ENCODE results near the gene CCDC51.

CCDC51 gene

GRCh38 chr3:48432411-48433371 is 7.2 kb downstream of the CCDC51 start:
- no peak for DNase-seq

DNA sequence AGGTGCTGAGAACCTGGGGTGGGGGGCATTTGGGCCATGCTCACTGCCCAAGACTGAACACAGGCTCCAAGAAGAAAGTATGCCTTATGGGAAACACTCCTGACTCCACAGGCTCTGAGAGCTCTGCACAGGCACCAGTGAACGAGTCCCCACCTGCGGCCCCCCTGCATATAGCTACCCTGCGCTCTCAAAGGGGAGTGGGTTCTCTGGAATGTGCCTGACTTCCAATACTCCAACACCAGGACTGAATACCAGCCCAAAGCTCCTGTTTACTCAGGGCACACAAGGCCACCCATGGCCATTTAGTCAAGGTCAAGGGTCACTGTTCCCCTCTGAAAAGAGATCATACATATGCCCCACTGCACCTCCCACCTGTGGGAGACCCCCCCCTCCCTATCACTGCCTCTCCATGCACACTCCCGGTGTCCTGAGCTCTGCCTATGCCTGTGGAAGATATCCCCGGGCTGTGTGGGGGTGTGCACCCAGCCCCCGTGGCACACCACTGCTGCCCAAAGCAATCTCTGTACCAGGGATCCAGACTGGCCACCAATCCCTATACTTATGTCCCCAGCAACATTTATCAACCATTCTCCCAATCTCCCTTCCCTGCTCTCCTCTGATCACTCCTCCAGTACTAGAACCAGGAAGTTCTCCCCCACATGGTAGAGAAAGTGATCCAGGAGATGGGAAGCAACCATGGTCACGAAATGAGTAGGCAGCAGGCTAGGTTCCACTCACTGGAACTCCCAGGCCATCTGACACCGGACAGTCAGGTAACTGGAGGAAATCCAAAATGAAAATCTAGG is 8.5 kb downstream of the CCDC51 start:
- DNase-seq, result no peak

DNA sequence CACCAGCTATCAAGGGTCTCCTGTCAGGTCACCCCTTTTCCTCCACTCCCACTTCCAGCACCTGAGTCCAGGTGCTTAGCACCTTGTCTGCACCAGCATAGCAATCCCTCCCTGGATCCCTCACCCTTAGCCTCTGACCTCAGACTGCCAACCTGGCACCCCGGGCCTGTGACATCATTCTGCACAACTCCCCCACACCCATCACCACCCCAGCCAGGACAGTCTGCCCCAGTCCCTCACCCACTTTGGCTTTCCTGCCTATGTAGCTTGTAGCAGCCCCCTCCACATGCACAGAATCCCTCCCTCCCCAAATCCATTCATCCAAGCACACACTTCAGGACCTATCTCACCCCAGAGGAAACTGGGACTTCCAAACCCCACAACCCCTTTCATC is 9.2 kb downstream of the CCDC51 start:
- no peak for DNase-seq

GRCh38 chr3:48429960-48430707 is 9.8 kb downstream of the CCDC51 start, which contains the start of gene PLXNB1:
Gene PLXNB1 (minus strand): TSS chr3:48430086. CDS start chr3:48424611, 5,475 bp downstream.
- peak; percentile 86 for DNase-seq

DNA sequence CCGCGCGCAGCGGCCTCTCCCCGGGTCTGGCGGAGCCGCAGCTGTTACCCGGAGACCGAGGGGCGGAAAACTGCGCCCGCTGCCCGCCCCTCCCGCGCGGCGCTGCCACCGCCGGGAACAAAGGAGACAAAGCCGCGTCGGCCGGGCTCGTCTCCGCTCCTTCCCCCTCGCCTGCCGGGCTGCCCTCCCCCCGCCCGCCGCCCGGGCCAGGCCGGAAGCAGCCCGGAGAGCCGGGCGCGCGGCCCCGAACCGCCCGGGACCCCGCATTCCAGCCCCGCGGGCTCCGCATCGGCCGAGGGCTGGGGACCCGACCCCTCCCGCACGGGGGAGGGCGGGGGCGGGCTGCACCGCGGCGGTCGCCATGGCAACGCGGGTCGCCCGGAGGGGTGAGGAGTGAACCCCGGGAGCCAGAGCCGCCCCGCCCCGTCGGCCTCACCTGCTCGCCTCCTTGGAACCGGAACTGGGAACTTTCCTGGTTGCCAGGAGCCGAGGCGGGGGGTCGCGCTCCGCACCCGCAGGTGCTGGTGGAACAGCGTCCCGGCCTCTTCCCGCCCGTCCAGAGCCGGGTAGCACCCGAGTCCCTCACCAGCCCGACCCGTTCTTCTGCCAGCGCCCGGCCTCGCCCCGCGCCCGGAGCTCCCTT is 10.5 kb downstream of the CCDC51 start:
- DNase-seq, result peak; percentile 78

- peak; percentile 4 for DNase-seq
Measured at GRCh38 chr3:48428572-48429316, 11.2 kb downstream of the CCDC51 start.

- no peak for DNase-seq
Measured at GRCh38 chr3:48428088-48428571, 11.8 kb downstream of the CCDC51 start.

GRCh38 chr3:48427630-48427962 is 12.3 kb downstream of the CCDC51 start:
- DNase-seq, result no peak

GRCh38 chr3:48426944-48427629 is 12.8 kb downstream of the CCDC51 start:
- DNase-seq, result no peak

DNA sequence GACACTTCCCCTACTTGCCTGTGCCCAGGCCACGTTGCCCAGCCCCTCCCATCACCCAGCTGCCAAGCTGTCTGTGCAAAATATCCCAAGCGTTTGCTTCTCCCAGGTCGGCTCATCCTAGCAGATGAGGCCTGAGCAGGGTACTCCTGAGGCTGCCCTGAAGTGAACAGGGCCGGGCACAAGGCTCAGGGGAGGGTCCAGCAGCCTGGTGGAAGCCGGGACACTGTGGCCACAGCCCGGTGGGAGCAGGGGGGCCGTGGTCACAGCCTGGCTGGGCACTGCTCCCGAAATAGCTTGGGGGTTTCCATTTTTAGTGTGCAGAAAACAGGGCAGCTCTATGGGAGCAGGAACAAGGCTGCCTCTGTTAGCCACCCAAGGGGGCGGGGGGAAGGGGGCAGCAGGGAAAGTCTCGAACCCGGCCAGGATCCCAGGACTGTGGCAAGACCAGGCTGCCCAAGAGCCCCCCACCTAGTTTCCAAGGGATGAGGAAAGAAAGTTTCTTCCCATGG is 13.5 kb downstream of the CCDC51 start:
- no peak for DNase-seq

DNA sequence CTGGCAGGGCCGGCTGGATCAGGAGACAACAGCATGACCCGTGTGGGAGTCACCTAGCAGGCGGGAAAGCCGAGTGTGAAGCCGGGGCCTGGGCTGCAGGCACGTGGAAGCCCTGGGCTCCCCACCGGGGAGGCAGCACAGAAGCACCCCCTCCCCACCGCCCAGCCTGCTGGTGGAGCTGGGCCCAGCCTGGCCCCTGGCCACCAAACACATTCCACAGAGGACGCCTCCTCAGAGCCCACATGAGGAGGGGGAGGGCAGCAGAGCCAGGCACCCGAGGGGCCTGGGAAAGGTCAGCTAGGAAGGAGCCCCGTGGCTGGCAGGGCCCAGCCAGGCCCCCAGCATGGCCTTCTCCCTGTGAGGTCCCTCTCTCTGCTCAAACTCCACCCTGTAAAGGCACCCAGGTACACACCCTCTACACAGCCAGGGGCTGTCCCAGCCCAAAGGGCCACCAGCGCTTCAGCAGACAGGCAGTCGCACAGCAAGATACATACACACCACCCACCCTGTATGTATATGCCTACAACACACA is 14.6 kb downstream of the CCDC51 start:
- DNase-seq, result no peak

- DNase-seq, result no peak
Measured at GRCh38 chr3:48423883-48424695, 15.8 kb downstream of the CCDC51 start.

- no peak for DNase-seq
Measured at GRCh38 chr3:48423241-48423882, 16.6 kb downstream of the CCDC51 start.

- DNase-seq, result no peak
Measured at GRCh38 chr3:48422681-48423080, 17.2 kb downstream of the CCDC51 start.

DNA sequence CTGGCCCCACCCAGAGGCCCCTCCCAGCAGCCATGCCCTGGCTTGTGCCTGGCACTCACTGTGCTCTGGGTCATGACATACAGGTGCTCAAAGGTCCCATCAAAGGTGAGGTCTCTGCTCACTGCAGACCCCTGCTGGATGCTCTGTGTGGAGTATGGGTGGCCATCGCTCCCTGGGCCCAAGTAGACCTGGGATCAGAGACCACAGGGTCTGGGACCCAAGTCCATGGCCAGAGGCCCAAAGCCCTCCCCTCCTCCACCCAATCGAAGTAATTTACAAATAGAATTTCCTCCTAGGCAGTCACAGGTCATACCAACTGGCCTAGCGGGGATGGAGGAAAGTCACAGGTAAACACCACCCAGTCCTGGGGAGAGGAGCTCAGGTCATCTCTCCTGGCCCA is 17.6 kb downstream of the CCDC51 start:
- DNase-seq, result no peak

DNA sequence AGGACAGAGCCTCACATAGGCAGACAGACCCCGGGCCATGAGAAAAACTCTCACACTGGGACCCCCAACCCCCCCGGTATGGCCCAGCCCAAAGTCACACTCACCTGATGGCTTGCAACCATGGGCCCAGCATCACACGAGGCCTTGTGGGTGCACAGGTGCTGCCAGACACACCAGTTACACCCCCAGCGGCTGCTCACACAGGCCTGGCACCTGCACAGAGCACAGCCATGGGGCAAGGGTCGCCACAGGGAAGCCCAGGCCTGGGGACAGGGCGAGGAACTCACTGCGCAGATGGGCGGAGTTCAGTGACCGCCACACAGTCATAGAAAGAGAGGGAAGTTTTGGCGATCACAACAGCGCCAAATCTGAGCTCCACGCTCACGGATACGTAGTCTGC is 19.4 kb downstream of the CCDC51 start:
- DNase-seq, result no peak

GRCh38 chr3:48419597-48419996 is 20.3 kb downstream of the CCDC51 start:
- no peak for DNase-seq

- DNase-seq, result no peak
Measured at GRCh38 chr3:48419149-48419548, 20.8 kb downstream of the CCDC51 start.

GRCh38 chr3:48418651-48419050 is 21.3 kb downstream of the CCDC51 start:
- DNase-seq, result no peak

Measured in NCI-H1105 treated with DMSO at 0.1 percent for 48 hours (cell line).